Measurements from ENCODE around the gene DHX58. TPM values are rescaled to one million over a fixed set of nuclear protein-coding genes. Genes with fewer than 3 reads are reported as not detected.

Gene DHX58
- total RNA-seq = 10 to 100 TPM; 13.7 to 18.5 TPM

GRCh38 chr17:42112552-42113176 is at the start of gene DHX58:
Gene DHX58 (minus strand): TSS chr17:42112714. CDS start chr17:42111892, 822 bp downstream.
- TF ChIP-seq CTCF (IDR thresholded peaks at IDR 0.05) = no peak
- no peak for DNase-seq (ENCODE audit: low spot score)
- Histone ChIP-seq H3K27ac (peak within 1 kb of the TSS; percentile 84 to 90), H3K9me3 (no peaks in the 10 kb centered on the region), H3K4me1 (ENCODE audit: control insufficient read depth in 1 of 2, low read depth in 2 of 2) (peaks cover 14 to 20% of the 10 kb centered on the region in 2 donors), H3K4me3 (peak within 1 kb of the TSS; percentile 80), H3K27me3 (replicated peaks; ENCODE audit: insufficient read depth) (no peaks in the 10 kb centered on the region), H3K36me3 (peaks cover 6% of the 10 kb centered on the region)
- ATAC-seq (ENCODE audit: insufficient number of reproducible peaks, low FRiP score, low read depth) = peak; percentile 93

- Histone ChIP-seq H3K4me3 (no peak overlapping the region), H3K27me3 (replicated peaks; ENCODE audit: insufficient read depth) (no peaks in the 10 kb centered on the region), H3K4me1 (ENCODE audit: control insufficient read depth in 1 of 2, low read depth in 2 of 2) (peaks cover 0 to 2% of the 10 kb centered on the region in 2 donors), H3K36me3 (no peaks in the 10 kb centered on the region), H3K27ac (no peak overlapping the region), H3K9me3 (no peaks in the 10 kb centered on the region)
- DNase-seq (ENCODE audit: low spot score) (no peak), ATAC-seq (ENCODE audit: insufficient number of reproducible peaks, low FRiP score, low read depth) (no peak)
- no peak for TF ChIP-seq CTCF (IDR thresholded peaks at IDR 0.05)
Observed at GRCh38 chr17:42160531-42160910, 48.0 kb upstream of the DHX58 start.

- DNase-seq (ENCODE audit: low spot score) (no peak), ATAC-seq (ENCODE audit: insufficient number of reproducible peaks, low FRiP score, low read depth) (no peak)
- no peaks in the 10 kb centered on the region for H3K36me3 ChIP-seq
- no peak overlapping the region for H3K4me3 ChIP-seq
- no peaks in the 10 kb centered on the region for H3K27me3 ChIP-seq (replicated peaks; ENCODE audit: insufficient read depth)
- peaks cover 0 to 5% of the 10 kb centered on the region in 2 donors for H3K4me1 ChIP-seq (ENCODE audit: control insufficient read depth in 1 of 2, low read depth in 2 of 2)
- no peak overlapping the region for H3K27ac ChIP-seq
- H3K9me3 ChIP-seq = no peaks in the 10 kb centered on the region
- no peak for TF ChIP-seq CTCF (IDR thresholded peaks at IDR 0.05)
Observed at GRCh38 chr17:42159796-42160530, 47.4 kb upstream of the DHX58 start.

GRCh38 chr17:42155614-42156045 is 43.1 kb upstream of the DHX58 start:
- no peaks in the 10 kb centered on the region for H3K36me3 ChIP-seq
- no peak for DNase-seq (ENCODE audit: low spot score)
- no peak overlapping the region for H3K27ac ChIP-seq
- H3K4me1 ChIP-seq (ENCODE audit: control insufficient read depth in 1 of 2, low read depth in 2 of 2) = peaks cover 19 to 33% of the 10 kb centered on the region in 2 donors
- no peak for ATAC-seq (ENCODE audit: insufficient number of reproducible peaks, low FRiP score, low read depth)
- H3K4me3 ChIP-seq = peak overlapping the region; percentile 97
- H3K27me3 ChIP-seq (replicated peaks; ENCODE audit: insufficient read depth) = no peaks in the 10 kb centered on the region
- no peaks in the 10 kb centered on the region for H3K9me3 ChIP-seq
- TF ChIP-seq CTCF (IDR thresholded peaks at IDR 0.05) = no peak

- no peak for TF ChIP-seq CTCF (IDR thresholded peaks at IDR 0.05)
- Histone ChIP-seq H3K9me3 (no peaks in the 10 kb centered on the region), H3K36me3 (no peaks in the 10 kb centered on the region), H3K4me3 (peak overlapping the region; percentile 97), H3K4me1 (ENCODE audit: control insufficient read depth in 1 of 2, low read depth in 2 of 2) (peaks cover 19 to 43% of the 10 kb centered on the region in 2 donors), H3K27me3 (replicated peaks; ENCODE audit: insufficient read depth) (no peaks in the 10 kb centered on the region), H3K27ac (peak overlapping the region; percentile 75 to 83)
- DNase-seq (ENCODE audit: low spot score) (no peak), ATAC-seq (ENCODE audit: insufficient number of reproducible peaks, low FRiP score, low read depth) (peak; percentile 27)
Observed at GRCh38 chr17:42153919-42154742, 41.6 kb upstream of the DHX58 start.
